Endothelial cell of umbilical vein (primary cell): ENCODE measurements around the gene CACNA1C. TPM values are rescaled to one million over a fixed set of nuclear protein-coding genes. Genes with fewer than 3 reads are reported as not detected.

Source experiments
- BruUV-seq: library from RNA; stranded (reverse); fragments of 400-500 nt; replicated peaks from 2 replicates; lab custom pipeline; 2021; lab: Mats Ljungman, UMichigan
- CTCF ChIA-PET: fragments of 300-600, 350-600 bp; sonication (Branson Sonifier 250); formaldehyde crosslinking; loops from one replicate; lab custom pipeline; 2021; ENCODE audit warnings: antibody characterized with exemption, inconsistent platforms; lab: Charles Lee
- POLR2A ChIA-PET: fragments of 300-600, 350-600 bp; sonication (Branson Sonifier 250); formaldehyde crosslinking; loops from one replicate; lab custom pipeline; 2021; ENCODE audit warnings: antibody characterized with exemption, inconsistent platforms; lab: Charles Lee
- DNase-seq: peaks from one replicate; pipeline ENCODE4 v3.0.0-alpha.2; 2011; ENCODE audit warnings: low read depth, low spot score
- FAIRE-seq: peaks from 2 replicates; lab custom pipeline; 2011; peaks lifted over from hg19 to GRCh38; lab: Jason Lieb, UNC
- H2AFZ ChIP-seq: 2 replicates; pipeline ENCODE4 v1.6.0; 2012; ENCODE audit warnings: low read depth, low read length, control low read depth, inconsistent platforms
- H3K27ac ChIP-seq: 2 replicates; pipeline ENCODE4 v1.5.1; 2011; ENCODE audit warnings: low read depth, mild to moderate bottlenecking, control low read depth, low read length, moderate library complexity; ENCODE audit not compliant: insufficient read depth
- H3K27me3 ChIP-seq, 2 experiments: 2 replicates each; pipeline versions ENCODE4 v1.6.0 to v1.6.1; 2011; ENCODE audit warnings: low read length in 2 of 2, mixed read lengths in 1 of 2; ENCODE audit not compliant: control insufficient read depth in 2 of 2, insufficient read depth in 2 of 2
- H3K36me3 ChIP-seq, 2 experiments: 2 replicates in 1 of 2; 3 replicates in 1 of 2; pipeline ENCODE4 v1.5.1; 2011; ENCODE audit warnings: low read length in 2 of 2, mild to moderate bottlenecking in 1 of 2, moderate library complexity in 1 of 2; ENCODE audit not compliant: control insufficient read depth in 2 of 2, insufficient read depth in 2 of 2; ENCODE audit errors: extremely low read depth in 1 of 2
- H3K4me1 ChIP-seq: 3 replicates; pipeline ENCODE4 v1.5.1; 2011; ENCODE audit warnings: mild to moderate bottlenecking, low read length; ENCODE audit not compliant: control insufficient read depth, insufficient read depth; ENCODE audit errors: extremely low read depth
- H3K4me2 ChIP-seq: 2 replicates; pipeline ENCODE4 v1.6.1; 2011; ENCODE audit warnings: low read length, control low read depth, mixed read lengths; ENCODE audit not compliant: insufficient read depth
- H3K4me3 ChIP-seq, 3 experiments: fragments of 200-600 bp in 1 of 3; sonication (generic), shearing (Covaris generic) in 1 of 3; replicated peaks in 1 of 3; 2 replicates each; pipeline ENCODE4 v1.5.1; 2011 to 2016; ENCODE audit warnings: control low read depth in 3 of 3, low read length in 3 of 3, mild to moderate bottlenecking in 2 of 3, inconsistent platforms in 1 of 3, low read depth in 1 of 3, moderate library complexity in 1 of 3; ENCODE audit not compliant: insufficient read depth in 1 of 3
- H3K79me2 ChIP-seq: 2 replicates; pipeline ENCODE4 v1.6.0; 2012; ENCODE audit warnings: low read length, inconsistent platforms; ENCODE audit not compliant: control insufficient read depth, insufficient read depth
- H3K9ac ChIP-seq: replicated peaks from 2 replicates; pipeline ENCODE3; 2011; ENCODE audit warnings: low read length, control low read depth; ENCODE audit not compliant: insufficient read depth; ENCODE audit errors: extremely low read depth
- H3K9me1 ChIP-seq: replicated peaks from 3 replicates; pipeline ENCODE4 v1.6.0; 2011; ENCODE audit warnings: mild to moderate bottlenecking, low read length; ENCODE audit not compliant: control insufficient read depth, insufficient read depth; ENCODE audit errors: extremely low read depth
- H3K9me3 ChIP-seq: replicated peaks from 2 replicates; pipeline ENCODE4 v1.5.1; 2012; ENCODE audit warnings: low read length, inconsistent platforms; ENCODE audit not compliant: control insufficient read depth, insufficient read depth
- H4K20me1 ChIP-seq: replicated peaks from 2 replicates; pipeline ENCODE3; 2011; ENCODE audit warnings: mild to moderate bottlenecking, low read length; ENCODE audit not compliant: control insufficient read depth, insufficient read depth; ENCODE audit errors: extremely low read depth
- CTCF ChIP-seq, 2 donors: IDR thresholded peaks; 1 replicate in 1 of 2; 2 replicates in 1 of 2; pipeline ENCODE4 v1.5.1; 2011; ENCODE audit warnings: low read length in 2 of 2, mild to moderate bottlenecking in 2 of 2, moderate library complexity in 2 of 2, control low read depth in 1 of 2, inconsistent platforms in 1 of 2, low read depth in 1 of 2; ENCODE audit not compliant: insufficient read depth in 1 of 2; ENCODE audit errors: extremely low read depth in 1 of 2
- EZH2 ChIP-seq: IDR thresholded peaks from 2 replicates; pipeline ENCODE4 v1.6.1; 2012; ENCODE audit warnings: borderline replicate concordance, low read depth, mild to moderate bottlenecking, moderate library complexity, low read length, inconsistent platforms; ENCODE audit not compliant: severe bottlenecking
- FOS ChIP-seq: IDR thresholded peaks from 2 replicates; pipeline ENCODE4 v1.6.1; 2011; ENCODE audit warnings: mild to moderate bottlenecking, low read length, moderate library complexity, borderline replicate concordance; ENCODE audit not compliant: insufficient read depth
- GATA2 ChIP-seq: IDR thresholded peaks from 2 replicates; pipeline ENCODE4 v1.7.0; 2011; ENCODE audit warnings: low read depth, mild to moderate bottlenecking, moderate library complexity, mixed read lengths, low read length; ENCODE audit not compliant: insufficient read length, insufficient read depth
- JUN ChIP-seq: IDR thresholded peaks from 2 replicates; pipeline ENCODE4 v1.6.1; 2011; ENCODE audit warnings: borderline replicate concordance, low read depth; ENCODE audit not compliant: insufficient read length, insufficient read depth
- MAX ChIP-seq: IDR thresholded peaks from 2 replicates; pipeline ENCODE4 v1.6.1; 2011; ENCODE audit not compliant: insufficient read depth, insufficient read length
- MYC ChIP-seq: IDR thresholded peaks from one replicate; pipeline ENCODE4 v1.6.1; 2011; ENCODE audit warnings: mild to moderate bottlenecking, low read depth, low read length
- POLR2A ChIP-seq: IDR thresholded peaks from 2 replicates; pipeline ENCODE4 v1.6.1; 2012; ENCODE audit warnings: low read depth, mild to moderate bottlenecking, control low read depth, low read length
- POLR2AphosphoS5 ChIP-seq: IDR thresholded peaks from 2 replicates; pipeline ENCODE4 v1.6.1; 2012; ENCODE audit warnings: low read depth, mild to moderate bottlenecking, control low read depth, low read length, moderate library complexity; ENCODE audit not compliant: insufficient read depth
- dilution Hi-C: fragments of 300-500 bp; cut with MboI; formaldehyde crosslinking; loops from one replicate; pipeline ENCODE4 v1.15.0; 2019; ENCODE audit warnings: low sequenced_read_pairs; ENCODE audit not compliant: extremely low pct_ligation_motif_present
- intact Hi-C: fragments of 100-400 bp; cut with micrococcal nuclease; formaldehyde crosslinking; loops from one replicate; pipeline ENCODE4 v1.10.0; 2022
- polyA plus RNA-seq, 4 experiments: library from polyadenylated mRNA; depleted of rRNA in 3 of 4; stranded (reverse) in 3 of 4; unstranded in 1 of 4; fragments of >200 nt; gene quantifications; 2 replicates each; pipeline versions ENCODE4 v1.2.1 to v1.2.3, GENCODE V29; 2011 to 2012; ENCODE audit warnings: missing spikeins in 1 of 4
- total RNA-seq: library from RNA; stranded (reverse); gene quantifications from 2 replicates; pipeline ENCODE4 v1.2.3, GENCODE V29; 2021

Gene CACNA1C
- total and polyA plus RNA-seq, 2 donors (not counting 3 experiments of a cell fraction or from before 2014, with no cell fraction given) = not detected

GRCh38 chr12:2664721-2665577 is 612.2 kb downstream of the CACNA1C start:
- BruUV-seq = no TSS peak
- ChIA-PET CTCF (no interaction called here), POLR2A (no interaction called here)
- Histone ChIP-seq H3K79me2 (no peaks in the 10 kb centered on the region), H3K27me3 (peaks cover 0 to 2% of the 10 kb centered on the region in 2 experiments), H3K4me1 (no peaks in the 10 kb centered on the region), H2AFZ (no peak overlapping the region), H3K4me2 (no peak overlapping the region), H3K27ac (no peak overlapping the region), H3K9me1 (no peaks in the 10 kb centered on the region), H4K20me1 (no peaks in the 10 kb centered on the region), H3K4me3 (no peak overlapping the region), H3K9ac (no peak overlapping the region), H3K9me3 (no peaks in the 10 kb centered on the region), H3K36me3 (no peaks in the 10 kb centered on the region)
- dilution Hi-C loops = no loop called here
- no peak for TF ChIP-seq CTCF (IDR thresholded peaks at IDR 0.05; ENCODE audit: extremely low read depth in 1 of 2, insufficient read depth in 1 of 2, low read depth in 1 of 2, low read length in 2 of 2)
- no peak for TF ChIP-seq EZH2
- TF ChIP-seq POLR2A = no peak
- TF ChIP-seq POLR2AphosphoS5 = no peak
- no peak for TF ChIP-seq FOS
- TF ChIP-seq GATA2 = no peak
- TF ChIP-seq MAX = no peak
- no peak for TF ChIP-seq MYC
- TF ChIP-seq JUN = no peak
- intact Hi-C loops = no loop called here
- no peak for FAIRE-seq
- no peak for DNase-seq
